ENCODE results near the gene PIM3. TPM values are rescaled to one million over a fixed set of nuclear protein-coding genes. Genes with fewer than 3 reads are reported as not detected.

Gene PIM3
- total RNA-seq, 1 donor from 2014 or later = 31.0 TPM

DNA sequence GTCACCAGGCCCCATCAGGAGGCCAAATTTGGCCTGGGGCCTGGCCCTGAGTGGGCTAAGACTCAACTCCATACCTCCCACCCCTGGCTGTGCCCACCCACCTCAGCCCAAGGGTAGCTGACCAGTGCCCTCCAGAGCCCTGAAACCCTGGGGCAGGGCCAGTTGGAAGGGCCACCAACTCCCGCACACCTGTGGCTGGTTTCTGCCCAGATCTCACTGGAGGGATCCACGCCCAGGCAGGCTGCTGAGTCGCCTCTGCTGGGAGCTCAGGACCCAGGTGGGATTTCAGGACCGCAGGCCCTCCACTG is 8.9 kb upstream of the PIM3 start:
- Mint-ChIP-seq H3K36me3 (ENCODE audit: low read depth) (no peaks in the 10 kb centered on the region), H3K27me3 (ENCODE audit: low read depth) (no peaks in the 10 kb centered on the region), H3K27ac (ENCODE audit: unreplicated experiment) (no peak overlapping the region), H3K4me1 (peaks cover 9% of the 10 kb centered on the region), H3K4me3 (no peak overlapping the region), H3K9me3 (no peaks in the 10 kb centered on the region)
- no peak for DNase-seq (ENCODE audit: low read depth, low spot score)
- no peak for TF ChIP-seq CTCF (conservative IDR thresholded peaks at IDR 0.05)

DNA sequence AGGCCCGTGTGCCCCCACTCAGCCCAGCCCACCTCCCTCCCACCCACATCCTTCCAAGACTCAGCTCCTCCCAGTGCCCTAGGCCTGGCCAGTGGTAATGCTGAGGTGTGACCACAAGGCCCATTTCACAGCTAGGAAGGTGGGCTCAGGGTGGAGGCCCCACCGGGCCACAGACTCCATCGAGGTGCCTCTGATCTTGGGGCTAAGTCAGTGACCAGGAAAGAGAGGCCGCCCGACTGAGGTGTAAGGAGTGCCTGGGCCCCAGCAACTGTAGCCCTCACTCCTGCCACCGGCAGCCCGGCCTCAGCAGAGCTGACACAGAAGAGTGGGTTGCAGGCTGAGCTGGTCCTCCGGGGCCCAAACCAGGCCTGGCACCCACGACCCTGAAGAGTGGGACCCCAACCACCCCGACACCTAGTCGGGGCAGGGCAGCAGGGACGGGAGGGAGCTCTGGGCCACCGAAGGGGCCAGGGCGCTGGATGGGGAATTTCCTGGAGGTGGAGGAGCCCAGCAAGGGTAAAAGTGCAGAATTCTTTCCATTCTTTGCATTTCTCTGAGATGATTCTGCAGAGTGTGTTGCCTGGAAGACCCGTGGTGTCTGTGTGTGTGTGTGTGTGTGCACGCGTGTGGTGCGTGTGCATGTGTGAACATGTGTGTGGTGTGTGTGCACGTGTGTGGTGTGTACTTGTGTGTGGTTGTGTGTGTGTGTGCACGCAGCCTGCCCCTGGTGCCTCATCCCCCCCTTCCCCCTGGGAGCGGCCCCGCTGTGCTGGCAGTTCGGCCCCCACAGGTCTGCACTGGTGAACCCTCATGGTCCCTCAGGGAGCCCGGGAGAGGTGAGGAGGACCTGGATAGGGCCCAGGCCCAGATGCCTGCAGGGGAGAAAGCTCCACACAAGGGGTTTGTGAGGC is 8.3 kb upstream of the PIM3 start:
- Mint-ChIP-seq H3K27ac (ENCODE audit: unreplicated experiment) (peak overlapping the region; percentile 27), H3K9me3 (no peaks in the 10 kb centered on the region), H3K4me1 (peaks cover 4% of the 10 kb centered on the region), H3K36me3 (ENCODE audit: low read depth) (no peaks in the 10 kb centered on the region), H3K4me3 (no peak overlapping the region), H3K27me3 (ENCODE audit: low read depth) (no peaks in the 10 kb centered on the region)
- no peak for DNase-seq (ENCODE audit: low read depth, low spot score)
- TF ChIP-seq CTCF (conservative IDR thresholded peaks at IDR 0.05) = no peak

DNA sequence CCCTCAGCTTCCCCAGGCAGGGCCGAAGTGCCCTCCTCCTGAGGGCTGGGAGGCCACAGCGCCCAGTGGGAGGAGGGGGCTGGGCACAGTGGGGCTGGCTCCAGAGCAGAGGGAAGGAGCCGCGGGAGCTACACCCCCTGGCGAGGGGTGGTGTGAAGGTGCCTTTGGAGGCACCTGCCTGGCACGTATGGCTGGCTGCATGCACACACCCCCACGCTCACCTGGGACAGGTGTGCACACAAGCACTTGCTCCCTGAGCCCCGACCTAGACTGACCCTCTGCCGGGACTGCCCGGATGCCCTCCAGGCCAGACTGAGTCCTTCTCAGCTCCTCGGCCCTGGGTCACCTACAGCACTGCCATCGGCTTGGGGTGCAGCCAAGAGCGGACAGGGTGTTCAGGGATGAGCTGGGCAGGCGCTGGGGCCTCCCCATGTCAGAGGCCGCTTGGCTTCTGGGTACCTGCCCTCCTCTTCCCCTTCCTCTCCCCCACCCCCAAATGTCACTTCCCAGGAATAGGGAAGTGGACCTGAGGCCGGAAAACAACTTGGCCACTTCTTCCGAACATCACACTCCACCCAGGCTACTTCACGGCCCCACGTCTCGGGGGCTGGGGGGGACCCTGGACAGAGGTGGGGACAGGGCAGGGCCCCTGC is 7.4 kb upstream of the PIM3 start:
- DNase-seq (ENCODE audit: low read depth, low spot score) = no peak
- Mint-ChIP-seq H3K9me3 (no peaks in the 10 kb centered on the region), H3K36me3 (ENCODE audit: low read depth) (no peaks in the 10 kb centered on the region), H3K27ac (ENCODE audit: unreplicated experiment) (no peak overlapping the region), H3K27me3 (ENCODE audit: low read depth) (no peaks in the 10 kb centered on the region), H3K4me1 (peaks cover 4% of the 10 kb centered on the region), H3K4me3 (no peak overlapping the region)
- no peak for TF ChIP-seq CTCF (conservative IDR thresholded peaks at IDR 0.05)

GRCh38 chr22:49953680-49954344 is 6.8 kb upstream of the PIM3 start:
- no peak overlapping the region for H3K4me3 Mint-ChIP-seq
- peaks cover 4% of the 10 kb centered on the region for H3K4me1 Mint-ChIP-seq
- H3K27ac Mint-ChIP-seq (ENCODE audit: unreplicated experiment) = no peak overlapping the region
- no peak for TF ChIP-seq CTCF (conservative IDR thresholded peaks at IDR 0.05)
- H3K9me3 Mint-ChIP-seq = no peaks in the 10 kb centered on the region
- no peak for DNase-seq (ENCODE audit: low read depth, low spot score)
- no peaks in the 10 kb centered on the region for H3K27me3 Mint-ChIP-seq (ENCODE audit: low read depth)
- H3K36me3 Mint-ChIP-seq (ENCODE audit: low read depth) = no peaks in the 10 kb centered on the region

- Mint-ChIP-seq H3K4me1 (peaks cover 9% of the 10 kb centered on the region), H3K36me3 (ENCODE audit: low read depth) (no peaks in the 10 kb centered on the region), H3K27me3 (ENCODE audit: low read depth) (no peaks in the 10 kb centered on the region), H3K27ac (ENCODE audit: unreplicated experiment) (no peak overlapping the region), H3K9me3 (no peaks in the 10 kb centered on the region), H3K4me3 (no peak overlapping the region)
- no peak for DNase-seq (ENCODE audit: low read depth, low spot score)
- TF ChIP-seq CTCF (conservative IDR thresholded peaks at IDR 0.05) = no peak
Observed at GRCh38 chr22:49954354-49954753, 6.2 kb upstream of the PIM3 start.
